Activated CD4-positive, alpha-beta T cell treated with anti-CD3 and anti-CD28 coated beads, Interleukin-2, amount 50 U/mL, for 48 hours (primary cell): Measurements from ENCODE around the gene TAP1.

Source experiments
- DNase-seq, 2 experiments: peaks; one replicate each; pipeline ENCODE4 v3.0.0-alpha.2; 2020

The TAP1 gene

GRCh38 chr6:32858194-32858593 is 4.7 kb upstream of the TAP1 start:
- no peak for DNase-seq

- no peak for DNase-seq
These were observed 3.8 kb upstream of the TAP1 start for GRCh38 chr6:32857156-32857891.

GRCh38 chr6:32855467-32856174 is 2.1 kb upstream of the TAP1 start:
- no peak for DNase-seq

GRCh38 chr6:32854376-32855178 is 1.1 kb upstream of the TAP1 start:
- peak; percentile 59 to 68 for DNase-seq

- peak; percentile 59 to 62 for DNase-seq
These were observed 512 bp downstream of the TAP1 start for GRCh38 chr6:32852844-32853540.

GRCh38 chr6:32852018-32852843 is 1.3 kb downstream of the TAP1 start:
- peak; percentile 53 to 58 for DNase-seq

- DNase-seq, result no peak
These were observed 2.5 kb downstream of the TAP1 start for GRCh38 chr6:32851025-32851424.

- no peak for DNase-seq
These were observed 4.4 kb downstream of the TAP1 start for GRCh38 chr6:32849126-32849525.

GRCh38 chr6:32847795-32848194 is 5.7 kb downstream of the TAP1 start:
- DNase-seq, result peak in 1 of 2 experiments; percentile 6

GRCh38 chr6:32847004-32847403 is 6.5 kb downstream of the TAP1 start:
- peak in 1 of 2 experiments; percentile 6 for DNase-seq

- peak; percentile 55 to 68 for DNase-seq
These were observed 8.1 kb downstream of the TAP1 start for GRCh38 chr6:32845384-32845884.

- no peak for DNase-seq
These were observed 8.6 kb downstream of the TAP1 start for GRCh38 chr6:32844839-32845383.

- DNase-seq, result peak; percentile 99
These were observed 9.3 kb downstream of the TAP1 start, which contains the start of gene PSMB8 for GRCh38 chr6:32843979-32844838. TSS of gene PSMB8 (minus strand) at chr6:32844047. CDS start at chr6:32843996, 51 bp downstream.

GRCh38 chr6:32843331-32843978 is 10.0 kb downstream of the TAP1 start:
- no peak for DNase-seq

GRCh38 chr6:32842690-32843089 is 10.8 kb downstream of the TAP1 start:
- DNase-seq, result peak in 1 of 2 experiments; percentile 23

- peak in 1 of 2 experiments; percentile 10 for DNase-seq
These were observed 11.4 kb downstream of the TAP1 start for GRCh38 chr6:32842021-32842650.

GRCh38 chr6:32840604-32841246 is 12.8 kb downstream of the TAP1 start:
- peak; percentile 47 to 63 for DNase-seq

- peak in 1 of 2 experiments; percentile 7 for DNase-seq
These were observed 14.1 kb downstream of the TAP1 start for GRCh38 chr6:32839356-32839755.
